Measurements from ENCODE around the gene CNNM2.

DNA sequence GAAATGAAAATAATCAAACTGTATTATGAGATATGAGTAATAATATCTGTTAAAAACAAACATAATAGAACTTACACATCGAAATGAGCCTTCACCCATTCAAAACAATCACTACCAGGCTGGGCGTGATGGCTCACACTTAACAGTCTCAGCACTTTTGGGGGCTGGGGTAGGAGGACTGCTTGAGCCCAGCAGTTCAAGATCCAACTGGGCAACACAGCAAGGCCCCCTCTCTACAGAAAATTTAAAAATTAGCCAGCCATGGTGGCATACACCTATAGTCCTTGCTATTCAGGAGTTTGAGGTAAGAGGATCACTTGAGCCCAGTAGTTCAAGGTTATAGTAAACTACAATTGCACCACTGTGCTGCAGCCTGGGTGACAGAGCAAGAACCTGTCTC, 199.2 kb downstream of the CNNM2 start:
- TF ChIP-seq, protein P1, sequence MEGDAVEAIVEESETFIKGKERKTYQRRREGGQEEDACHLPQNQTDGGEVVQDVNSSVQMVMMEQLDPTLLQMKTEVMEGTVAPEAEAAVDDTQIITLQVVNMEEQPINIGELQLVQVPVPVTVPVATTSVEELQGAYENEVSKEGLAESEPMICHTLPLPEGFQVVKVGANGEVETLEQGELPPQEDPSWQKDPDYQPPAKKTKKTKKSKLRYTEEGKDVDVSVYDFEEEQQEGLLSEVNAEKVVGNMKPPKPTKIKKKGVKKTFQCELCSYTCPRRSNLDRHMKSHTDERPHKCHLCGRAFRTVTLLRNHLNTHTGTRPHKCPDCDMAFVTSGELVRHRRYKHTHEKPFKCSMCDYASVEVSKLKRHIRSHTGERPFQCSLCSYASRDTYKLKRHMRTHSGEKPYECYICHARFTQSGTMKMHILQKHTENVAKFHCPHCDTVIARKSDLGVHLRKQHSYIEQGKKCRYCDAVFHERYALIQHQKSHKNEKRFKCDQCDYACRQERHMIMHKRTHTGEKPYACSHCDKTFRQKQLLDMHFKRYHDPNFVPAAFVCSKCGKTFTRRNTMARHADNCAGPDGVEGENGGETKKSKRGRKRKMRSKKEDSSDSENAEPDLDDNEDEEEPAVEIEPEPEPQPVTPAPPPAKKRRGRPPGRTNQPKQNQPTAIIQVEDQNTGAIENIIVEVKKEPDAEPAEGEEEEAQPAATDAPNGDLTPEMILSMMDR (tag by site-specific recombination; IDR thresholded peaks at IDR 0.05), result no peak
- no peak for TF ChIP-seq REST (tag by site-specific recombination; IDR thresholded peaks at IDR 0.05)
- TF ChIP-seq, protein P2, sequence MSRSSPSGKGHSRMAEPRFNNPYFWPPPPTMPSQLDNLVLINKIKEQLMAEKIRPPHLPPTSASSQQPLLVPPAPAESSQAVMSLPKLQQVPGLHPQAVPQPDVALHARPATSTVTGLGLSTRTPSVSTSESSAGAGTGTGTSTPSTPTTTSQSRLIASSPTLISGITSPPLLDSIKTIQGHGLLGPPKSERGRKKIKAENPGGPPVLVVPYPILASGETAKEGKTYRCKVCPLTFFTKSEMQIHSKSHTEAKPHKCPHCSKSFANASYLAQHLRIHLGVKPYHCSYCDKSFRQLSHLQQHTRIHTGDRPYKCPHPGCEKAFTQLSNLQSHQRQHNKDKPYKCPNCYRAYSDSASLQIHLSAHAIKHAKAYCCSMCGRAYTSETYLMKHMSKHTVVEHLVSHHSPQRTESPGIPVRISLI (tag by site-specific recombination; IDR thresholded peaks at IDR 0.05), result no peak
- no peak for TF ChIP-seq PRDM1 (tag by site-specific recombination; IDR thresholded peaks at IDR 0.05)
- TF ChIP-seq, protein P3, sequence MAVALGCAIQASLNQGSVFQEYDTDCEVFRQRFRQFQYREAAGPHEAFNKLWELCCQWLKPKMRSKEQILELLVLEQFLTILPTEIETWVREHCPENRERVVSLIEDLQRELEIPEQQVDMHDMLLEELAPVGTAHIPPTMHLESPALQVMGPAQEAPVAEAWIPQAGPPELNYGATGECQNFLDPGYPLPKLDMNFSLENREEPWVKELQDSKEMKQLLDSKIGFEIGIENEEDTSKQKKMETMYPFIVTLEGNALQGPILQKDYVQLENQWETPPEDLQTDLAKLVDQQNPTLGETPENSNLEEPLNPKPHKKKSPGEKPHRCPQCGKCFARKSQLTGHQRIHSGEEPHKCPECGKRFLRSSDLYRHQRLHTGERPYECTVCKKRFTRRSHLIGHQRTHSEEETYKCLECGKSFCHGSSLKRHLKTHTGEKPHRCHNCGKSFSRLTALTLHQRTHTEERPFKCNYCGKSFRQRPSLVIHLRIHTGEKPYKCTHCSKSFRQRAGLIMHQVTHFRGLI (tag by site-specific recombination; IDR thresholded peaks at IDR 0.05), result no peak
- TF ChIP-seq ZNF530 (tag by site-specific recombination; IDR thresholded peaks at IDR 0.05; ENCODE audit: low read depth), result no peak
- no peak for TF ChIP-seq ZFP69B (tag by site-specific recombination; IDR thresholded peaks at IDR 0.05)
- TF ChIP-seq ZBTB26 (tag by site-specific recombination; optimal IDR thresholded peaks at IDR 0.05), result no peak
- TF ChIP-seq ZNF433 (tag by site-specific recombination; IDR thresholded peaks at IDR 0.05; ENCODE audit: low read depth), result no peak
- TF ChIP-seq ZNF350 (tag by site-specific recombination; IDR thresholded peaks at IDR 0.05), result no peak
- TF ChIP-seq ZNF561 (tag by site-specific recombination; IDR thresholded peaks at IDR 0.05; ENCODE audit: borderline replicate concordance), result no peak
- TF ChIP-seq ZNF24 (tag by site-specific recombination; IDR thresholded peaks at IDR 0.05), result no peak

All from HEK293 (cell line).